ENCODE results near the gene LANCL2. TPM values are rescaled to one million over a fixed set of nuclear protein-coding genes. Genes with fewer than 3 reads are reported as not detected.

Gene LANCL2
- total RNA-seq, 1 donor from 2014 or later = 11.6 TPM

DNA sequence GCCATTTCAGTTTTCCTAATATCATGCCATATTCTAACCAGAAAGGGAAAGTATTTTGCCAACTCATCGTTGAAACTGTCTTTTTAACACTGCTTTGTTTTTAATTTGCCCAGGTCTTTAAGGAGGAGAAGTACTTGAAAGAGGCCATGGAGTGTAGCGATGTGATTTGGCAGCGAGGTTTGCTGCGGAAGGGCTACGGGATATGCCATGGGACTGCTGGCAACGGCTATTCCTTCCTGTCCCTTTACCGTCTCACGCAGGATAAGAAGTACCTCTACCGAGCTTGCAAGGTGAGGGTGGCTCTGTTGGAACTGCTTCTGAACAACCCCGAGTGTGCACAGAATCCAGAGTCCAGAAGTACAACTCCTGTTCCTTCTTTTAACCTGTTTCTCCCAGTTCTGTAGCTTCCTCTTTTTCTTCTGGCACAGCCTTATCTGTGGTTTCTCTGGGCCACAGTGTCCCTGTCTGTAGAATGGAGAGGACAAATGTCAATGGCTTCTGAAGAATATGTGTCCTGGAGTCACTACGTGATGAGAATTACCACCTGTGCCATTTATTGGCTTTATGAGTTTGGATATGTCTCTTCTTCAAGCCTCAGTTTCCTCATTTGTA, 60.1 kb downstream of the LANCL2 start:
- TF ChIP-seq CTCF (IDR thresholded peaks at IDR 0.05) = no peak
- DNase-seq (ENCODE audit: extremely low spot score, unreplicated experiment) = no peak
- peaks cover 13% of the 10 kb centered on the region for H3K36me3 Mint-ChIP-seq (ENCODE audit: unreplicated experiment)
- no peaks in the 10 kb centered on the region for H3K9me3 Mint-ChIP-seq (ENCODE audit: unreplicated experiment)
- no peak overlapping the region for H3K27ac Mint-ChIP-seq (ENCODE audit: unreplicated experiment)
- H3K4me1 Mint-ChIP-seq (ENCODE audit: unreplicated experiment) = peaks cover 6% of the 10 kb centered on the region
- H3K4me3 Mint-ChIP-seq (ENCODE audit: unreplicated experiment) = no peak overlapping the region
- no peaks in the 10 kb centered on the region for H3K27me3 Mint-ChIP-seq (ENCODE audit: unreplicated experiment)

GRCh38 chr7:55426676-55427075, 61.5 kb downstream of the LANCL2 start:
- no peak overlapping the region for H3K4me3 Mint-ChIP-seq (ENCODE audit: unreplicated experiment)
- peaks cover 13% of the 10 kb centered on the region for H3K36me3 Mint-ChIP-seq (ENCODE audit: unreplicated experiment)
- no peaks in the 10 kb centered on the region for H3K4me1 Mint-ChIP-seq (ENCODE audit: unreplicated experiment)
- TF ChIP-seq CTCF (IDR thresholded peaks at IDR 0.05) = no peak
- no peak overlapping the region for H3K27ac Mint-ChIP-seq (ENCODE audit: unreplicated experiment)
- H3K9me3 Mint-ChIP-seq (ENCODE audit: unreplicated experiment) = no peaks in the 10 kb centered on the region
- no peaks in the 10 kb centered on the region for H3K27me3 Mint-ChIP-seq (ENCODE audit: unreplicated experiment)
- DNase-seq (ENCODE audit: extremely low spot score, unreplicated experiment) = no peak

DNA sequence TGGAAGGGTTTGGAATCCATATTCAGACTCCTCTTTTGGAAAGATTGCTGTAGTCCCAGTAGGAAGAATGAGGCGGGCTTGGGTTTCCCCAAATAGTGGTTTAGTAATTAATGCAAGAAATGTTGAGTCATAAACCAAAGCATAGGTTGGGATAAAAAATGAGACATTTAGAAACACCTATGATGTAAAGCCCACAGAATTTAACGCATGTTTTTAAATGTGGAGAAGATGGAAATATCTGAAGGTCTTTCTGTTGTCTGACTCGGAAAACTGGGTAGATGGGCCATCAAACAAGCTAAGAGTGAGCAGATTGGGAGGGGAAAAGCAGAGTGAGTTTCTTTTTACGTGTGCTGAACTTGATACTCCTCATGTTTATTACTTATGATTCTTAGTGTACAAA, 62.2 kb downstream of the LANCL2 start:
- no peak for DNase-seq (ENCODE audit: extremely low spot score, unreplicated experiment)
- H3K27me3 Mint-ChIP-seq (ENCODE audit: unreplicated experiment) = no peaks in the 10 kb centered on the region
- no peak overlapping the region for H3K27ac Mint-ChIP-seq (ENCODE audit: unreplicated experiment)
- H3K4me1 Mint-ChIP-seq (ENCODE audit: unreplicated experiment) = no peaks in the 10 kb centered on the region
- TF ChIP-seq CTCF (IDR thresholded peaks at IDR 0.05) = no peak
- no peaks in the 10 kb centered on the region for H3K9me3 Mint-ChIP-seq (ENCODE audit: unreplicated experiment)
- peaks cover 13% of the 10 kb centered on the region for H3K36me3 Mint-ChIP-seq (ENCODE audit: unreplicated experiment)
- no peak overlapping the region for H3K4me3 Mint-ChIP-seq (ENCODE audit: unreplicated experiment)

- no peaks in the 10 kb centered on the region for H3K9me3 Mint-ChIP-seq (ENCODE audit: unreplicated experiment)
- no peak overlapping the region for H3K27ac Mint-ChIP-seq (ENCODE audit: unreplicated experiment)
- H3K4me3 Mint-ChIP-seq (ENCODE audit: unreplicated experiment) = no peak overlapping the region
- H3K36me3 Mint-ChIP-seq (ENCODE audit: unreplicated experiment) = peaks cover 13% of the 10 kb centered on the region
- H3K4me1 Mint-ChIP-seq (ENCODE audit: unreplicated experiment) = no peaks in the 10 kb centered on the region
- TF ChIP-seq CTCF (IDR thresholded peaks at IDR 0.05) = no peak
- DNase-seq (ENCODE audit: extremely low spot score, unreplicated experiment) = no peak
- no peaks in the 10 kb centered on the region for H3K27me3 Mint-ChIP-seq (ENCODE audit: unreplicated experiment)
These were observed 62.7 kb downstream of the LANCL2 start for GRCh38 chr7:55427800-55428199.

GRCh38 chr7:55429835-55430499, 64.8 kb downstream of the LANCL2 start:
- DNase-seq (ENCODE audit: extremely low spot score, unreplicated experiment) = no peak
- no peak for TF ChIP-seq CTCF (IDR thresholded peaks at IDR 0.05)
- H3K4me1 Mint-ChIP-seq (ENCODE audit: unreplicated experiment) = no peaks in the 10 kb centered on the region
- no peak overlapping the region for H3K4me3 Mint-ChIP-seq (ENCODE audit: unreplicated experiment)
- H3K9me3 Mint-ChIP-seq (ENCODE audit: unreplicated experiment) = no peaks in the 10 kb centered on the region
- H3K27me3 Mint-ChIP-seq (ENCODE audit: unreplicated experiment) = no peaks in the 10 kb centered on the region
- peaks cover 15% of the 10 kb centered on the region for H3K36me3 Mint-ChIP-seq (ENCODE audit: unreplicated experiment)
- H3K27ac Mint-ChIP-seq (ENCODE audit: unreplicated experiment) = no peak overlapping the region

Data from osteocyte (in vitro differentiated cells).